ENCODE data around the gene PEX3.

Gene PEX3

GRCh38 chr6:143498428-143498827 lies 47.8 kb downstream of the PEX3 start:
- H3K4me3 ChIP-seq (ENCODE audit: low read depth, low read length), result no peak overlapping the region
- ChIA-PET CTCF (interaction anchor here (2.0 kb wide), 1 partner anchor 13 kb away, joined by 5 read pairs; the partner anchor contains the start of gene FUCA2), POLR2A (no interaction called here)
- no peak for TF ChIP-seq CTCF (IDR thresholded peaks at IDR 0.05; ENCODE audit: insufficient read depth, low read length, missing control alignments)
- DNase-seq (ENCODE audit: low read depth, low spot score), result no peak

- CTCF ChIA-PET, result interaction anchor here (0.8 to 2.2 kb wide), 5 partner anchors 10 to 812 kb away, joined by 3 to 7 read pairs (median 4); partner anchors contain the start of gene FUCA2
- no peak for TF ChIP-seq CTCF (IDR thresholded peaks at IDR 0.05; ENCODE audit: insufficient read depth, low read length, missing control alignments)
- no peak overlapping the region for H3K4me3 ChIP-seq (ENCODE audit: low read depth, low read length)
- no peak for DNase-seq (ENCODE audit: low read depth, low spot score)
- POLR2A ChIA-PET, result no interaction called here
Observed at GRCh38 chr6:143501851-143502250, 51.2 kb downstream of the PEX3 start.

GRCh38 chr6:143504369-143504768 lies 53.8 kb downstream of the PEX3 start:
- no peak for TF ChIP-seq CTCF (IDR thresholded peaks at IDR 0.05; ENCODE audit: insufficient read depth, low read length, missing control alignments)
- CTCF ChIA-PET, result interaction anchor here (1.0 kb wide), 1 partner anchor 9 kb away, joined by 4 read pairs; no protein-coding TSS in a partner anchor
- no peak for DNase-seq (ENCODE audit: low read depth, low spot score)
- no peak overlapping the region for H3K4me3 ChIP-seq (ENCODE audit: low read depth, low read length)
- POLR2A ChIA-PET, result no interaction called here

- ChIA-PET CTCF (interaction anchor here (1.0 to 1.5 kb wide), 4 partner anchors 8 to 1030 kb away, joined by 3 to 5 read pairs (median 4); no protein-coding TSS in a partner anchor), POLR2A (no interaction called here)
- no peak for DNase-seq (ENCODE audit: low read depth, low spot score)
- no peak for TF ChIP-seq CTCF (IDR thresholded peaks at IDR 0.05; ENCODE audit: insufficient read depth, low read length, missing control alignments)
- no peak overlapping the region for H3K4me3 ChIP-seq (ENCODE audit: low read depth, low read length)
Observed at GRCh38 chr6:143505111-143505510, 54.5 kb downstream of the PEX3 start.

GRCh38 chr6:143505537-143505936 lies 54.9 kb downstream of the PEX3 start:
- no peak for DNase-seq (ENCODE audit: low read depth, low spot score)
- H3K4me3 ChIP-seq (ENCODE audit: low read depth, low read length), result no peak overlapping the region
- POLR2A ChIA-PET, result no interaction called here
- TF ChIP-seq CTCF (IDR thresholded peaks at IDR 0.05; ENCODE audit: insufficient read depth, low read length, missing control alignments), result no peak
- CTCF ChIA-PET, result interaction anchor here (1.0 to 1.5 kb wide), 3 partner anchors 11 to 1031 kb away, joined by 3 to 5 read pairs (median 4); no protein-coding TSS in a partner anchor

- no peak for DNase-seq (ENCODE audit: low read depth, low spot score)
- CTCF ChIA-PET, result interaction anchor here (1.0 to 1.5 kb wide), 3 partner anchors 12 to 1031 kb away, joined by 3 to 5 read pairs (median 4); no protein-coding TSS in a partner anchor
- TF ChIP-seq CTCF (IDR thresholded peaks at IDR 0.05; ENCODE audit: insufficient read depth, low read length, missing control alignments), result no peak
- POLR2A ChIA-PET, result no interaction called here
- no peak overlapping the region for H3K4me3 ChIP-seq (ENCODE audit: low read depth, low read length)
Observed at GRCh38 chr6:143506199-143506598, 55.6 kb downstream of the PEX3 start.

Data from AG04449 (cell line).